Measurements from ENCODE around the gene TGFB2.

The TGFB2 gene

GRCh38 chr1:218463194-218464156 is 118.3 kb downstream of the TGFB2 start:
- no peaks in the 10 kb centered on the region for H3K4me1 ChIP-seq
- H3K9ac ChIP-seq = no peak overlapping the region
- H4K20me1 ChIP-seq = no peaks in the 10 kb centered on the region
- H3K9me3 ChIP-seq = no peaks in the 10 kb centered on the region
- no peaks in the 10 kb centered on the region for H3K36me3 ChIP-seq
- TF ChIP-seq Cebpa-rat (IDR thresholded peaks at IDR 0.05) = no peak
- no peak overlapping the region for H3K4me3 ChIP-seq
- H3K27me3 ChIP-seq = no peaks in the 10 kb centered on the region
- H3K27ac ChIP-seq = no peak overlapping the region
- H3K4me2 ChIP-seq = no peak overlapping the region

- H3K27ac ChIP-seq = no peak overlapping the region
- TF ChIP-seq Cebpa-rat (IDR thresholded peaks at IDR 0.05) = no peak
These were observed 119.7 kb downstream of the TGFB2 start for GRCh38 chr1:218464871-218465270.

DNA sequence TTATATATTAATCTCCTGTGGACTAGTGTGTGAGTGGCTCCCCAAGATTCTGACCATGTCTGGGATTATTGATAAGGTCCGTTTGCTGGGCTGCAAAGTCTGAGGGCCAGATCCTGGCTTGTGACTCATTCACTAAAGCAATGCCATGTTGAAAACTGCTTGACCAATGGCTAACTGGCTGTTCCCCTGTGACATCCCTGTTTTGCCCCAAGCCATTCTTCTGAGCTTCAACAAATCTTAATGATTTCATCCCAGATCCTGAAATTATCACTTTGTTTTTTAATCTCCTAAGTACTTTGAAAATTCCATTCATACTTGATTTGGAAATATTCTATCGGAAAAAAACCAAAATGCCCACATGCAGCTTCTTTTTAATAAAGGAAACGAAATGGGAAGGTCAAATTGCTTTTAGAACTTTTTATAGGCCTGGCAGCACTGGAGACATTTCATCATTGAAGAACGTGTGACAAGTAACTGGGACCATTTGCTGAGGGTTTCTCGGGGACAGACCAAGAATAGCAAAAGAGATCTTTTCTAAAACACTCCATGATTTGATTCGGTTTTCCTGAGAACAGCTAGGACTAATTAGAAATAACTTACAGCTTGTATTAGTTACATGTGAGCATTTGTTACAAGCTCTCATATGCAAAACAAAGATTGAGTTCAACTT is 121.3 kb downstream of the TGFB2 start:
- no peak overlapping the region for H3K4me2 ChIP-seq
- no peaks in the 10 kb centered on the region for H3K27me3 ChIP-seq
- no peaks in the 10 kb centered on the region for H3K4me1 ChIP-seq
- no peak overlapping the region for H3K9ac ChIP-seq
- H3K4me3 ChIP-seq = no peak overlapping the region
- no peaks in the 10 kb centered on the region for H4K20me1 ChIP-seq
- H3K36me3 ChIP-seq = no peaks in the 10 kb centered on the region
- no peaks in the 10 kb centered on the region for H3K9me3 ChIP-seq
- TF ChIP-seq Cebpa-rat (IDR thresholded peaks at IDR 0.05) = no peak
- H3K27ac ChIP-seq = no peak overlapping the region

More at GRCh38 chr1:218464871-218465270, 119.7 kb downstream of the TGFB2 start:
- H3K9ac ChIP-seq = no peak overlapping the region
- H3K9me3 ChIP-seq = no peaks in the 10 kb centered on the region
- H3K27me3 ChIP-seq = no peaks in the 10 kb centered on the region
- H3K4me1 ChIP-seq = no peaks in the 10 kb centered on the region
- no peaks in the 10 kb centered on the region for H4K20me1 ChIP-seq
- no peak overlapping the region for H3K4me2 ChIP-seq
- no peak overlapping the region for H3K4me3 ChIP-seq
- no peaks in the 10 kb centered on the region for H3K36me3 ChIP-seq

DNA sequence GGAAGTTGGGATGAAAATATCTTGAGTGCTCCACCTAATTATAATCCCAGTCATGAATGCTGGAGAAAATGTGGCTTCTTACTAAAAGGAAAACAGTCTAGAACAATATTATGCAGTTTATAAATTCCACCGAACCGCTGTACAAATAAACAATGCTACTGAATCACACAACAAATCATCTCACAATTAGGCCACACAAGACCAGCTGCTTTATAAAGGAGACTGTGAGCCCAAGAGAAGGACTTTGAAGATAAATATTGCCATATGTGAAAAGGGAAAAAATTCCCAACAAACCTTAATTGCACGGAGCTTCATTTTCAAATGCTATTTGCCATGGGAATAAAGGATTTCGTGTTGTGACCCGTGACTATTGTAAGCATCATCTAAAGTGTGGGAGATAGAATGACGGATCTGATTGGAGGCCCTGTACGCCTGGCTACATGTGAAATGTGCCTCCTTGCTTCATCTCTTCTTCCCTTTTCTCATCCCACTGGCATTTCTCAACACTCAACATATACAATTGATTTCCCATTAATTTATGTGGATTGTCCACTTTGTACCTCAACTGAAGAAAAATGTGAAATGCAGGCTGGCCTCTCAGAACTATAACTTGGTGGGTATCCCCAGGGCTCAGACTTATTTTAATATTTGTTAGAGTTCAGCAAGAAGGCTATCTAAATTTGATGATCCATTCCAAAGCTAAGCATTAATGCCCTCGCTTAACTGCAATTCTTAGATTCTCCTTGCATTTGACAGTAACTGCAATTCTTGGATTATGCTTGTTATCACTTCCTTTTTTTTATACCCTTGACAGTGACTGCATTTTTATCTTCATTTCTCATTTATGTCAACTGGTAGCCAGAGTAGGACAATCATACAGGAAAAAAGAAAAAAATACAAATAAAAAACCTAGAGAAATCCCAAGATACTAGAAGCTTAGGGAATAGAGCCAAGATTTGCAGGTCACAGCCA is 122.3 kb downstream of the TGFB2 start:
- H3K36me3 ChIP-seq = no peaks in the 10 kb centered on the region
- no peak for TF ChIP-seq Cebpa-rat (IDR thresholded peaks at IDR 0.05)
- no peaks in the 10 kb centered on the region for H3K27me3 ChIP-seq
- H3K9me3 ChIP-seq = no peaks in the 10 kb centered on the region
- H3K4me1 ChIP-seq = no peaks in the 10 kb centered on the region
- H3K27ac ChIP-seq = no peak overlapping the region
- no peak overlapping the region for H3K9ac ChIP-seq
- H4K20me1 ChIP-seq = no peaks in the 10 kb centered on the region
- no peak overlapping the region for H3K4me3 ChIP-seq
- no peak overlapping the region for H3K4me2 ChIP-seq

GRCh38 chr1:218468711-218469110 is 123.6 kb downstream of the TGFB2 start:
- Histone ChIP-seq H3K27me3 (no peaks in the 10 kb centered on the region), H3K4me3 (no peak overlapping the region), H3K4me1 (peaks cover 13% of the 10 kb centered on the region), H3K9me3 (no peaks in the 10 kb centered on the region), H3K27ac (no peak overlapping the region), H3K36me3 (no peaks in the 10 kb centered on the region), H3K4me2 (no peak overlapping the region), H3K9ac (no peak overlapping the region), H4K20me1 (no peaks in the 10 kb centered on the region)
- no peak for TF ChIP-seq Cebpa-rat (IDR thresholded peaks at IDR 0.05)

DNA sequence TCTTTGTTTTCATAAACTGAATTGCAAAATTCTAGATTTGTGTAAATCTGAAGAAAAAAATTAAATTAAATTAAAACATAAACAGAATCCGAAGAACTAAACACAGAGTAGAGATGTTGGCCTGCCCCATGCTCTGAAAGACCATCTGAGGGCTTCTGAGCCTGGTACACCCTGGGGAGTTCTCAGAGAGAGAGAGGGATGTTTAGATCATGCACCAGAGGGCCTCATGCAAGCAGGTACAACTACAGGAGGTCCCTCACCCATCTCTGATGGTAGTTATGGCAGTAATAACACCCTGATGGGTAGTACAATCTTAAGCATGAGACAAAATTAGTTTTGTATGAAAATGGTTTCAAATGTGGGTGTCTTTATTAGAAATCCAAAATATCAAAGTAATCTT is 127.7 kb downstream of the TGFB2 start:
- Histone ChIP-seq H3K9me3 (no peaks in the 10 kb centered on the region), H3K9ac (no peak overlapping the region), H4K20me1 (no peaks in the 10 kb centered on the region), H3K4me1 (peaks cover 28% of the 10 kb centered on the region), H3K36me3 (no peaks in the 10 kb centered on the region), H3K4me3 (no peak overlapping the region), H3K27ac (peak overlapping the region; percentile 65), H3K4me2 (peak overlapping the region; percentile 58), H3K27me3 (no peaks in the 10 kb centered on the region)
- TF ChIP-seq Cebpa-rat (IDR thresholded peaks at IDR 0.05) = no peak

DNA sequence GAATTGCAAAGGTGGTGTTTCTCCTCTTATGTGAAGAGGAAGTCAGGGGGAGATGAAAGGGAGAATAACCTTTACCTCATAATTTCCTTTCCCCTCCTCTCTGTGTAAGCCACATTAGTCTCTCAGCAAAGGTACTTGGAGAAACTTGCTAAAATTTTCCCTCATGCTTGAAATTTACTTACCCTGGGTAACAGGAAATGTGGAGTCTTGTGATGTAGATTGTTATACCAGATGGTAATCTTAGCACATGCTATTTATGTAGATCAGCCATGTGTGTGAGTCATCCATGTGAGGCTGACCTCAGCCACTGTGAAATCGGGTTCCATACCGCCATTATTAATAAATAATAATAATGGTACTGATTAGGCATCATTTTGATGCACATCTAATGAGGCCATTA is 128.4 kb downstream of the TGFB2 start:
- Histone ChIP-seq H3K9ac (no peak overlapping the region), H3K27me3 (no peaks in the 10 kb centered on the region), H3K9me3 (no peaks in the 10 kb centered on the region), H3K27ac (peak overlapping the region; percentile 65), H3K4me2 (peak overlapping the region; percentile 58), H3K36me3 (no peaks in the 10 kb centered on the region), H4K20me1 (no peaks in the 10 kb centered on the region), H3K4me1 (peaks cover 28% of the 10 kb centered on the region), H3K4me3 (0 out of 2 replicates have a peak overlapping the region, but pooled peaks have one; percentile 26)
- no peak for TF ChIP-seq Cebpa-rat (IDR thresholded peaks at IDR 0.05)

GRCh38 chr1:218474128-218474527 is 129.0 kb downstream of the TGFB2 start:
- no peaks in the 10 kb centered on the region for H3K36me3 ChIP-seq
- H3K9ac ChIP-seq = no peak overlapping the region
- no peaks in the 10 kb centered on the region for H3K27me3 ChIP-seq
- no peaks in the 10 kb centered on the region for H4K20me1 ChIP-seq
- peak overlapping the region; percentile 58 for H3K4me2 ChIP-seq
- peak overlapping the region; percentile 8 for H3K27ac ChIP-seq
- peak overlapping the region; percentile 26; the same call in 1 of the 2 replicates for H3K4me3 ChIP-seq
- no peak for TF ChIP-seq Cebpa-rat (IDR thresholded peaks at IDR 0.05)
- H3K9me3 ChIP-seq = no peaks in the 10 kb centered on the region
- peaks cover 28% of the 10 kb centered on the region for H3K4me1 ChIP-seq

DNA sequence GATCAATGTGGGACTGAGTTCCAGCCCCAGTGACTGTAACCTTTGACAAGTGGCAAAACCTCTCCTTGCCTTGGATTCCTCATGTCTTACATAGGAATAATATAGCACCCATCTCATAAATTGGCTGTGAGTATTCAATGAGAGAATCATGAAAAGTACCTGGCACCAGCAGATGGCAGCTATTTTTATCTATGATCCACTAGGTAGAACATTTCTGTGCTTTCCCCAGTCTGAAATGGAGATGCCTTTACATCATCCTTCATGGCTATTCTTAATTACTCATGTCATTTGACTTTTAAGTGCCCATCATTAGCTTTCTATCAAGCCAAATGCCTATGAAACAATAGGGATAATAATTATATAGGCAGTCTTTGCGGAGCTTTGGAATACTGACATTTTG is 130.1 kb downstream of the TGFB2 start:
- Histone ChIP-seq H4K20me1 (no peaks in the 10 kb centered on the region), H3K27ac (no peak overlapping the region), H3K4me2 (peak overlapping the region; percentile 58; the same call in 1 of the 2 replicates), H3K9ac (no peak overlapping the region), H3K4me1 (peaks cover 28% of the 10 kb centered on the region), H3K27me3 (no peaks in the 10 kb centered on the region), H3K4me3 (no peak overlapping the region), H3K9me3 (no peaks in the 10 kb centered on the region), H3K36me3 (no peaks in the 10 kb centered on the region)
- TF ChIP-seq Cebpa-rat (IDR thresholded peaks at IDR 0.05) = no peak

Measured in BLaER1 (cell line).